Right lobe of liver (tissue), 6 donors: Measurements from ENCODE around the gene NUBPL. TPM values are rescaled to one million over a fixed set of nuclear protein-coding genes. Genes with fewer than 3 reads are reported as not detected.

Experiments
- ATAC-seq, 4 donors: fragments of 200-7000 bp; cut with Tn5 transposase; one replicate each; pipeline ENCODE4 v1.9.1; 2020; ENCODE audit warnings: mild to moderate bottlenecking in 4 of 4, moderate library complexity in 4 of 4
- DNase-seq, 3 donors: peaks; one replicate each; pipeline ENCODE4 v3.0.0-alpha.2; 2020
- H3K27ac ChIP-seq, 3 donors: fragments of 200-600 bp; one replicate each; pipeline ENCODE4 v1.8.0; 2022
- H3K27me3 ChIP-seq, 2 donors: fragments of 200-600 bp; one replicate each; pipeline ENCODE4 v1.8.0; 2022
- H3K36me3 ChIP-seq, 4 donors: fragments of 200-600 bp; sonication (generic) in 1 of 4; one replicate each; pipeline versions ENCODE4 v1.5.1 to v1.8.0; 2017 to 2022; ENCODE audit warnings: control low read depth in 1 of 4
- H3K4me1 ChIP-seq, 4 donors: fragments of 200-600 bp; sonication (generic) in 1 of 4; one replicate each; pipeline versions ENCODE4 v1.5.1 to v1.8.0; 2017 to 2022; ENCODE audit warnings: control low read depth in 1 of 4
- H3K4me3 ChIP-seq, 3 donors: fragments of 200-600 bp; one replicate each; pipeline ENCODE4 v1.8.0; 2022
- H3K9me3 ChIP-seq, 4 donors: fragments of 200-600 bp; sonication (generic) in 1 of 4; one replicate each; pipeline versions ENCODE4 v1.5.1 to v1.8.0; 2017 to 2022; ENCODE audit warnings: control low read depth in 1 of 4
- POLR2A ChIP-seq: fragments of 450-650 bp; IDR thresholded peaks from one replicate; pipeline ENCODE4 v1.6.1; 2017; ENCODE audit warnings: antibody characterized with exemption, mild to moderate bottlenecking
- WGBS: methylation state at CpG from one replicate; pipeline ENCODE4 v1.1.6; 2018; ENCODE audit warnings: low coverage, low lambda C conversion rate; ENCODE audit not compliant: insufficient coverage; ENCODE audit errors: missing lambda C conversion rate; 5-methylcytosine and 5-hydroxymethylcytosine counted together
- intact Hi-C, 2 donors: fragments of 100-400 bp; cut with DNase I; formaldehyde crosslinking; loops; one replicate each; pipeline versions ENCODE4 v1.11.2 to v1.14.1; 2022
- total RNA-seq, 6 experiments: library from RNA; depleted of rRNA in 2 of 6; stranded (reverse); fragments of >200 nt in 2 of 6; fragmentation: NEBNext Ultra II Directional in 3 of 6; extraction: Animal tissue kit (Norgen Biotek cat#: 25700) in 3 of 6; gene quantifications; one replicate each; pipeline versions ENCODE4 v1.1.0 to v1.2.4, GENCODE V29; 2016 to 2023
- TF ChIP-seq, protein P1 (sequence below), 4 donors: fragments of 200-600 bp in 3 of 4; fragments of 450-650 bp in 1 of 4; IDR thresholded peaks; one replicate each; pipeline versions ENCODE4 v1.5.1 to v1.8.0; 2016 to 2022; ENCODE audit warnings: antibody characterized with exemption in 4 of 4, mild to moderate bottlenecking in 2 of 4
- donor health status: DM: no; HTN: yes; CAD: no.
- donor health status: DM: no; HTN: no; CAD: no.
- donor health status: DM: no; HTN: no; CAD: no.
- donor health status: DM: no; HTN: yes; CAD: no.
- donor health status: DM: no; HTN: yes; CAD: no.

NUBPL gene
- total RNA-seq, 6 experiments from 2014 or later = 6.3 to 9.5 (median 7.2) TPM

DNA sequence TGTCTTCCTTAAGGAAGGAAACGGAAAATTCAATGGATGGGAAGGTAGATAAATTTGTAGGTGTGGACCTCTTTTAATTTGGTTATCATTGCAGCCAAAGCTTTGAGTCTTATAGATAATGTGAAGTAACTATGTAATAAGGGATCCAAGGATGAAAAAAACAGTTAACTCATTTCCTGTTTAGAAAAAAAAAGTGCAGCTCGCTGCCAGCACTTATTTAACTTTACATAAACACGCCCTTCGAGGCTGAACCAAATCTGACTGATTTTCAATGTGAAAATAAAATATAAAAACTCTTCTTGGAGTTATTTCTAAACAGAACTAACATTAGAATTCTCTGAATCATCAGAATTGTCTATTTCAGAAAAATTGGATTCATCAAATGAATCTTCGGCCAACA, 7.0 kb downstream of the NUBPL start:
- ATAC-seq = no peak
- TF ChIP-seq POLR2A = no peak
- TF ChIP-seq, protein P1, sequence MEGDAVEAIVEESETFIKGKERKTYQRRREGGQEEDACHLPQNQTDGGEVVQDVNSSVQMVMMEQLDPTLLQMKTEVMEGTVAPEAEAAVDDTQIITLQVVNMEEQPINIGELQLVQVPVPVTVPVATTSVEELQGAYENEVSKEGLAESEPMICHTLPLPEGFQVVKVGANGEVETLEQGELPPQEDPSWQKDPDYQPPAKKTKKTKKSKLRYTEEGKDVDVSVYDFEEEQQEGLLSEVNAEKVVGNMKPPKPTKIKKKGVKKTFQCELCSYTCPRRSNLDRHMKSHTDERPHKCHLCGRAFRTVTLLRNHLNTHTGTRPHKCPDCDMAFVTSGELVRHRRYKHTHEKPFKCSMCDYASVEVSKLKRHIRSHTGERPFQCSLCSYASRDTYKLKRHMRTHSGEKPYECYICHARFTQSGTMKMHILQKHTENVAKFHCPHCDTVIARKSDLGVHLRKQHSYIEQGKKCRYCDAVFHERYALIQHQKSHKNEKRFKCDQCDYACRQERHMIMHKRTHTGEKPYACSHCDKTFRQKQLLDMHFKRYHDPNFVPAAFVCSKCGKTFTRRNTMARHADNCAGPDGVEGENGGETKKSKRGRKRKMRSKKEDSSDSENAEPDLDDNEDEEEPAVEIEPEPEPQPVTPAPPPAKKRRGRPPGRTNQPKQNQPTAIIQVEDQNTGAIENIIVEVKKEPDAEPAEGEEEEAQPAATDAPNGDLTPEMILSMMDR (IDR thresholded peaks at IDR 0.05) = no peak
- intact Hi-C loops = no loop called here
- H3K27me3 ChIP-seq = no peaks in the 10 kb centered on the region
- H3K27ac ChIP-seq = no peak overlapping the region
- DNase-seq = no peak
- H3K9me3 ChIP-seq = no peaks in the 10 kb centered on the region
- H3K36me3 ChIP-seq = no peaks in the 10 kb centered on the region
- WGBS = 47% methylated on average over 5 of the region's 5 CpGs
- no peaks in the 10 kb centered on the region for H3K4me1 ChIP-seq
- no peak overlapping the region for H3K4me3 ChIP-seq

GRCh38 chr14:31568671-31569070, 7.5 kb downstream of the NUBPL start:
- H3K36me3 ChIP-seq = no peaks in the 10 kb centered on the region
- H3K4me3 ChIP-seq = no peak overlapping the region
- no peaks in the 10 kb centered on the region for H3K4me1 ChIP-seq
- TF ChIP-seq POLR2A = no peak
- TF ChIP-seq, protein P1 (IDR thresholded peaks at IDR 0.05) = no peak
- no peak overlapping the region for H3K27ac ChIP-seq
- 90% methylated on average over 1 of the region's 1 CpG for WGBS
- H3K27me3 ChIP-seq = no peaks in the 10 kb centered on the region
- no peaks in the 10 kb centered on the region for H3K9me3 ChIP-seq
- DNase-seq (no peak), ATAC-seq (no peak)
- intact Hi-C loops = no loop called here

- Histone ChIP-seq H3K36me3 (no peaks in the 10 kb centered on the region), H3K27me3 (no peaks in the 10 kb centered on the region), H3K4me1 (no peaks in the 10 kb centered on the region), H3K4me3 (no peak overlapping the region), H3K27ac (no peak overlapping the region), H3K9me3 (no peaks in the 10 kb centered on the region)
- intact Hi-C loops = no loop called here
- ATAC-seq (no peak), DNase-seq (no peak)
- 83% methylated on average over 1 of the region's 2 CpGs for WGBS
- TF ChIP-seq, protein P1 (IDR thresholded peaks at IDR 0.05) = no peak
- no peak for TF ChIP-seq POLR2A
Measured at GRCh38 chr14:31572955-31573354, 11.8 kb downstream of the NUBPL start.

DNA sequence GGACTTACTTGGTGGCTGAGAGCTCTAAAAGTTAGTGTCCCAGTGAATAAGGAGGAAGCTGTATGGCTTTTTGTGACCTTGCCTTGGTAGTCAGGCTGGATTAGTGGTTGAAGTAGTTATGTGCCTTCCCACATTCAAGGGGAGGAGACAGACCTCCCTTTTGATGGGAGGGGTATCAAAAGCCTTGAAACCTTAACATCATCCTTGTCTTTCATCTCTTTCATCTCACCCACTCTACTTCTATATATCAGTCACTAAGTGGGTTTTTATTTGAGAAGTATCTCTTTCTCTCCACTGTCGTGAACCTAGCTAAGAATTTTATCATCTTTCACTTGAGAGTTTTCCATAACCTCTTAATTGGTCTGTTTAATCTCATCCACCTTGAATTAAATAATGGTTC, 15.7 kb downstream of the NUBPL start:
- no peak for DNase-seq
- no peak for ATAC-seq
- H3K36me3 ChIP-seq = no peaks in the 10 kb centered on the region
- no peak overlapping the region for H3K27ac ChIP-seq
- no peak overlapping the region for H3K4me3 ChIP-seq
- peaks cover 0 to 1% (median 0%) of the 10 kb centered on the region in 4 donors for H3K9me3 ChIP-seq
- no peaks in the 10 kb centered on the region for H3K27me3 ChIP-seq
- intact Hi-C loops = no loop called here
- no peaks in the 10 kb centered on the region for H3K4me1 ChIP-seq
- TF ChIP-seq POLR2A = no peak
- TF ChIP-seq, protein P1 (IDR thresholded peaks at IDR 0.05) = no peak
- 92% methylated on average over 1 of the region's 1 CpG for WGBS

DNA sequence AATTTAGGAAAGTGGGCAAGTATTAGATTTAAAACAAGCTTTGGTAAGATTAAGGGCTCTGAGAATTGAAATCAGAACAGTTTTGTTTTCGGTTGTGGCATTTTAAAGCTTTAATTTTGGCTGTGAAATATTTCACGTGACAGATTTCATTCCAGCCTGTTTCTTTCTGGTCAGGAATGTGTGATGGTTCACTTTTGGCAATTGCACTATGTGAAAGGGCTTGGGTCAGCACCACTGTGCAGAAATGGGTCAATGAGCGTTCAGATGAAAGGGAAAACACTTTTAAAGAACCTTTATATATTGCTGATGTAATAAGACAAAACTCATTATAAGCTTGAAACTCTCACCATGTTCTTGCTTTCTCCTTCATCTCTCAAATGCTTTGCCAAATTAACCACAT, 17.1 kb downstream of the NUBPL start:
- Histone ChIP-seq H3K27ac (no peak overlapping the region), H3K9me3 (peaks cover 0 to 1% (median 0%) of the 10 kb centered on the region in 4 donors), H3K27me3 (no peaks in the 10 kb centered on the region), H3K4me3 (no peak overlapping the region), H3K4me1 (no peaks in the 10 kb centered on the region), H3K36me3 (no peaks in the 10 kb centered on the region)
- TF ChIP-seq, protein P1 (IDR thresholded peaks at IDR 0.05) = no peak
- TF ChIP-seq POLR2A = no peak
- no peak for DNase-seq
- WGBS = 39% methylated on average over 3 of the region's 3 CpGs
- intact Hi-C loops = no loop called here
- no peak for ATAC-seq
